HAP-1 (cell line): ENCODE data around the gene DPH3.

Source experiments
- DNase-seq, 2 experiments: peaks; one replicate each; pipeline ENCODE4 v3.0.0-alpha.2; 2016 to 2020; ENCODE audit warnings: low spot score in 2 of 2
- H3K27me3 ChIP-seq: fragments of 250-450 bp; sonication (Bioruptor Pico); 2 replicates; pipeline ENCODE4 v1.5.1; 2020; ENCODE audit warnings: low read depth, mild to moderate bottlenecking, moderate library complexity
- H3K36me3 ChIP-seq: fragments of 250-450 bp; sonication (Bioruptor Pico); replicated peaks from 2 replicates; pipeline ENCODE4 v1.5.1; 2020; ENCODE audit warnings: mild to moderate bottlenecking
- H3K4me1 ChIP-seq: fragments of 250-450 bp; sonication (Bioruptor Pico); 2 replicates; pipeline ENCODE4 v1.5.1; 2020; ENCODE audit warnings: mild to moderate bottlenecking
- H3K4me3 ChIP-seq: fragments of 250-450 bp; sonication (Bioruptor Pico); 2 replicates; pipeline ENCODE4 v1.5.1; 2020; ENCODE audit warnings: mild to moderate bottlenecking, moderate library complexity
- H3K9me3 ChIP-seq: fragments of 250-450 bp; sonication (Bioruptor Pico); 2 replicates; pipeline ENCODE4 v1.5.1; 2020; ENCODE audit warnings: mild to moderate bottlenecking, moderate library complexity
- in situ Hi-C: fragments of 300-500 bp; cut with MboI; formaldehyde crosslinking; loops from 3 replicates; pipeline ENCODE4 v1.14.3; 2020; ENCODE audit warnings: low sequenced_read_pairs, inconsistent platforms, mixed read lengths

The DPH3 gene

DNA sequence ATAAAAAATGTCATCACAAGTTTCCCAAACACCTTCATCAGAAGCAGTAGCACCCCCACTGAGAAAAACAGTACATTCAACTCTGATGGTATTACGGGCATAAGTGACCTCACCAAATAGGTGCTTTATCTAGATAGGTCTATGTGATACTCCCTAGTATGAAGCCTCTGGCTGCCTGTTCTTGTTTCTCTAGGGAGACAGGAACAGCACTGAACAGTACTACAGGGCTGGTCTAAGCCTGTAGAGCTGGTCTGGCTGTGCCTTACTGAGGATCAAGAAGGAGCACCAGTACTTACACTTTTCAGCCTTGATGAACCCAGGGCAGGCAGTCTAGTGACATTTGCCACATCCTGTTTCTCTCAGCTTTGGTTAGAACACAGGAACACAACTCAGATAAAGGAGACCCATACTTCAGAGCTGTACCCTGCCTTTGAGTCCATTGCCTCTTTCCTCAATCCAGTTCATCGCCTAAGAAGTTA is 36.2 kb upstream of the DPH3 start:
- Histone ChIP-seq H3K9me3 (no peaks in the 10 kb centered on the region), H3K36me3 (peaks cover 17% of the 10 kb centered on the region), H3K4me3 (no peak overlapping the region), H3K4me1 (no peaks in the 10 kb centered on the region), H3K27me3 (no peaks in the 10 kb centered on the region)
- in situ Hi-C loops, result no loop called here
- no peak for DNase-seq

DNA sequence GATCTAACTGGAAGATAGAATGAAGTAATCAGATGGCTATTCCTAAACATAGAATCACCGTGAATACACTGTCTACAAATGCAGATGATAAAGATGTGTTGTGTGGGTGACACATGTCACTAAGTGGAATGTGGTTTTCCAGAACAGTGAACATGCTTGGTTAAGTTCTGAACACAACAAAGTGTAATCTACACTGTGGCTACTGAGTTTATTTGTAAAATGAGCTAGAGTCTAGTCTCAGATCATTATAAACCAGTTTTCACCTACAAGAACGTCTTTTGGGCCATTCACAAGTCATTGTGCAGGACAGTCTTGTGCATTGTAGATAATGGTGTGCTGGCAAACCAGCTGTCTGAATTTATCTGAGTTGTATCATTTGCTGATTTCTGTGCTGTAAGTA is 35.6 kb upstream of the DPH3 start:
- no peak for DNase-seq
- Histone ChIP-seq H3K36me3 (peaks cover 21% of the 10 kb centered on the region), H3K4me1 (no peaks in the 10 kb centered on the region)

GRCh38 chr3:16299746-16300145 is 35.0 kb upstream of the DPH3 start:
- DNase-seq, result no peak
- no peaks in the 10 kb centered on the region for H3K27me3 ChIP-seq
- no peaks in the 10 kb centered on the region for H3K4me1 ChIP-seq
- H3K9me3 ChIP-seq, result no peaks in the 10 kb centered on the region
- no peak overlapping the region for H3K4me3 ChIP-seq
- peaks cover 27% of the 10 kb centered on the region for H3K36me3 ChIP-seq
- in situ Hi-C loops, result no loop called here

More for the DNA sequence above, 35.6 kb upstream of the DPH3 start:
- no peak overlapping the region for H3K4me3 ChIP-seq
- in situ Hi-C loops, result no loop called here
- H3K27me3 ChIP-seq, result no peaks in the 10 kb centered on the region
- no peaks in the 10 kb centered on the region for H3K9me3 ChIP-seq

DNA sequence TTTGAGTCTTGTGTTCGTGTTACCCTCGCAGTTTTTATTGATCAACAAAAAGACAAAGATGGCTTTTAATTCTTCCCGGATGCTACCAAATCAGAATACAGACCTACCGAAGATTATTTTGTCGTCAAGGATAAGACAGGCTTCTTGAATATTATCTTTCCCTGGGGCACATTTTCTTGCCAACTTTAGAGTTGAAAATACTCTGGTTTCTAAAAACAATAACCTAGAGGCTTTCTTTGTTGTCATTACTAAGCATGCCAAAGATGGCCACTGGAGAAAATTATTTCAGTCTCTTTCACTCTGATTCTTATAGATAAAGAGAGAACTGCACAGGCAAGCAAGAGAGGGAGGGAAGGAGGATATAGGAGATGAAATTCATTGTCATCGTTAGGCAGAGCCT is 34.1 kb upstream of the DPH3 start:
- Histone ChIP-seq H3K4me1 (no peaks in the 10 kb centered on the region), H3K4me3 (no peak overlapping the region), H3K27me3 (no peaks in the 10 kb centered on the region), H3K36me3 (peaks cover 29% of the 10 kb centered on the region), H3K9me3 (no peaks in the 10 kb centered on the region)
- in situ Hi-C loops, result no loop called here
- DNase-seq, result no peak

GRCh38 chr3:16297997-16298885 is 33.5 kb upstream of the DPH3 start:
- H3K4me3 ChIP-seq, result no peak overlapping the region
- no peaks in the 10 kb centered on the region for H3K4me1 ChIP-seq
- H3K9me3 ChIP-seq, result no peaks in the 10 kb centered on the region
- no peaks in the 10 kb centered on the region for H3K27me3 ChIP-seq
- peaks cover 33% of the 10 kb centered on the region for H3K36me3 ChIP-seq
- DNase-seq, result no peak
- in situ Hi-C loops, result no loop called here

DNA sequence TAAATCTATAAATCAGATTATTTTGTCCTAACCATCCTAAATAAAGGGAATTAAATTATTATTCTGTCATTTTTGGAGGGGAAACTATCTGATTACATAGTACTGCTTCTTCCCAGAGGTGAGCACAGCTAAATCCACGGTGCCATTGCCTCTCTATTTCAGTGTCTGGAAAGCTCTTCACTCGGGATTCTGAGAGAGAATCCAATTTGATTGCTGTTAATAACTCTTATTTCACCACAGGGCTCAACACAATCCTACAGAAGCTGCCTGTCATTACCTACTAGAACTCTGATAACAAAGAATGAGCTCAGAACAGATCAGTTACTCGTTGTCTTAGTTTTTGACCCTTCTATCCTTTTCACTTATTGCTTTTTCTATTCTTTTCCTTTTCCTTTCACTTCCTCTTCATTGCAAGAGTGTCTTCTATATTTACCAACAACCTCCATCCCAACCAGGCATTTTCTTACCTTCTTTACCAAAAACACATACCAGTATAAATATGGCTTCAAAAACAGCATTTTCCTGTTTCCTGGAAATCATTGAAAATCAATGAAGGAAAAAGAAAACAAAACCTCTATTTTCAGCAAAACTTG is 30.7 kb upstream of the DPH3 start:
- Histone ChIP-seq H3K4me3 (no peak overlapping the region), H3K36me3 (peaks cover 31% of the 10 kb centered on the region), H3K9me3 (no peaks in the 10 kb centered on the region), H3K4me1 (no peaks in the 10 kb centered on the region), H3K27me3 (no peaks in the 10 kb centered on the region)
- in situ Hi-C loops, result no loop called here
- DNase-seq, result no peak

DNA sequence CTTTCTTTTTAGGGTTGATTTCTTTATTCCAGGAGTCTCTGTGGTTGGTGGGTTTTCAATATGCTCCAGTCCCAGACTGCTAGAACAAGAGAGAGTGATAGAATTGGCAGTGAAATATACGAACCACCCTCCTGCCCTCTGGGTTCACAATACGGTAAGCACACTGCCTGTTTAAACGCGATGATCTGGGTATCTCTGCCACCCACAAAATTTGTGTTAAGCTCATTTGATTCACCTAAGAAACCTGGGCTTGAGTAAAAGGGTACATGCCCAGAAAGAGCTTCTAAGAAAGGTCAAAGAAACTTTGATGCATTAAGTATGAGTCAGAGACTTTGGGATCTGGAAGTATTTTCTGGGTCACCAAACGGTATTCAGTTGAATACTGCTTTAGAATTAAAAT is 30.1 kb upstream of the DPH3 start:
- Histone ChIP-seq H3K27me3 (no peaks in the 10 kb centered on the region), H3K9me3 (no peaks in the 10 kb centered on the region), H3K36me3 (peaks cover 31% of the 10 kb centered on the region), H3K4me1 (no peaks in the 10 kb centered on the region), H3K4me3 (no peak overlapping the region)
- in situ Hi-C loops, result no loop called here
- no peak for DNase-seq

GRCh38 chr3:16290827-16291196 is 26.1 kb upstream of the DPH3 start:
- H3K4me3 ChIP-seq, result no peak overlapping the region
- in situ Hi-C loops, result no loop called here
- DNase-seq, result no peak
- no peaks in the 10 kb centered on the region for H3K4me1 ChIP-seq
- H3K36me3 ChIP-seq, result peaks cover 33% of the 10 kb centered on the region
- H3K9me3 ChIP-seq, result no peaks in the 10 kb centered on the region
- no peaks in the 10 kb centered on the region for H3K27me3 ChIP-seq

DNA sequence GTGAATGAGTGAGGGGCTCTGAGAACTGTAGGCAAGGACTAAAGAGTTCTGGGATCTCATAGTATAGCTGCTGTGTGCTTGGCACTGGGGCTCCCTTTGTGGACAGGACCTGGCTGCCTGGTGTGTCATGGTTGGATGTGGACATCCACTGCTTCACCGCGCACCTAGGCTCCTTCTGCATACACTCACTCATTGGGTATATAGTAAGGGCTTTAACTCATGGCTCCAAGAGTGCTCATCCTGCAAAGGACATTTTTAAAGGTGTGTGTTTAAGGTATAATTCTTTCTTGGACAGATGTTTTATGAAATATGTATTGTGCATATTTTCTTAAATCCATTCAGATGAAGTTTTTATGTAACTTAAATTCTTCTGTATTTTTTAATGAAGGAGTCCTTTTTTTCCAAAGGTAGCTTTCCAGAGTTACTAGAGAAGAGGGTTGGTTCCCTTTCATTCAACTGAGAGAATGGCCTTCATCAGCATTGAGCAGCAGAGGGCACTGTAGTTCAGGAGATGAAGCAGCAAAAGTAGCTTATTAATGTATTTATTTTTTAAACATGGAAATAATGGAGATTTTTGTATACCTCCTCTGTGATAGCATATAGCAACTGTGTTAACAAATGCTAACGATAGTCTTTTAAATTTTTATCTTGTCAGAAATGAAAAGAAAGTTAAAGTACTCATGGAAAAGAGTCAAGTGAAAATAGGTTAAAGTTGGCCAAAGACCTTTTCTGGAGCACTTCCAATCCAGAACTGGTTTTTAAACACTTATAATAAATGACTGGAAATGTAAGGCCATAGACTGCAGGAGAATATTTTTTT is 25.5 kb upstream of the DPH3 start:
- Histone ChIP-seq H3K4me1 (no peaks in the 10 kb centered on the region), H3K4me3 (no peak overlapping the region), H3K36me3 (peaks cover 28% of the 10 kb centered on the region), H3K9me3 (no peaks in the 10 kb centered on the region), H3K27me3 (no peaks in the 10 kb centered on the region)
- peak; percentile 36 to 42 for DNase-seq
- in situ Hi-C loops, result no loop called here

GRCh38 chr3:16289144-16289889 is 24.6 kb upstream of the DPH3 start:
- H3K4me1 ChIP-seq, result peaks cover 3% of the 10 kb centered on the region; the same call in 1 of the 2 replicates
- in situ Hi-C loops, result loop anchor here (5.0 kb wide), 1 partner anchor 263 kb away; no protein-coding TSS in a partner anchor
- no peaks in the 10 kb centered on the region for H3K27me3 ChIP-seq

GRCh38 chr3:16288664-16289063 is 23.9 kb upstream of the DPH3 start:
- peaks cover 5% of the 10 kb centered on the region; the same call in 1 of the 2 replicates for H3K4me1 ChIP-seq
- H3K4me3 ChIP-seq, result no peak overlapping the region
- in situ Hi-C loops, result loop anchor here (5.0 kb wide), 1 partner anchor 264 kb away; no protein-coding TSS in a partner anchor
- no peak for DNase-seq
- no peaks in the 10 kb centered on the region for H3K9me3 ChIP-seq
- H3K36me3 ChIP-seq, result peaks cover 26% of the 10 kb centered on the region
- no peaks in the 10 kb centered on the region for H3K27me3 ChIP-seq

More at GRCh38 chr3:16289144-16289889, 24.6 kb upstream of the DPH3 start:
- H3K9me3 ChIP-seq, result no peaks in the 10 kb centered on the region
- DNase-seq, result no peak
- peaks cover 23% of the 10 kb centered on the region for H3K36me3 ChIP-seq
- no peak overlapping the region for H3K4me3 ChIP-seq

- peaks cover 25% of the 10 kb centered on the region for H3K36me3 ChIP-seq
- H3K27me3 ChIP-seq, result no peaks in the 10 kb centered on the region
- no peaks in the 10 kb centered on the region for H3K9me3 ChIP-seq
- H3K4me1 ChIP-seq, result peaks cover 5% of the 10 kb centered on the region; the same call in 1 of the 2 replicates
- H3K4me3 ChIP-seq, result no peak overlapping the region
- no peak for DNase-seq
- in situ Hi-C loops, result loop anchor here (5.0 kb wide), 1 partner anchor 265 kb away; no protein-coding TSS in a partner anchor
Measured at GRCh38 chr3:16286751-16287543, 22.2 kb upstream of the DPH3 start.
